Measurements from ENCODE around the gene TTC31.

Gene TTC31

GRCh38 chr2:74498500-74499266 is 15.8 kb downstream of the TTC31 start:
- DNase-seq (ENCODE audit: low spot score in 2 of 2): no peak
- Mint-ChIP-seq H3K27me3 (peaks cover 30% of the 10 kb centered on the region), H3K4me3 (peak overlapping the region; percentile 81), H3K9me3 (no peaks in the 10 kb centered on the region), H3K36me3 (ENCODE audit: insufficient read depth) (peaks cover 12% of the 10 kb centered on the region), H3K27ac (ENCODE audit: low read depth) (peak overlapping the region; percentile 79), H3K4me1 (peaks cover 37% of the 10 kb centered on the region)
- ATAC-seq (replicated peaks; ENCODE audit: extremely low read depth, poor library complexity, severe bottlenecking): peak; percentile 41

GRCh38 chr2:74499267-74499939 is 16.5 kb downstream of the TTC31 start, which contains the start of gene LBX2:
TSS of gene LBX2 (minus strand) at chr2:74499603. CDS start at chr2:74499537, 66 bp downstream.
- Mint-ChIP-seq H3K9me3 (no peaks in the 10 kb centered on the region), H3K36me3 (ENCODE audit: insufficient read depth) (peaks cover 7% of the 10 kb centered on the region), H3K27ac (ENCODE audit: low read depth) (peak within 1 kb of the TSS; percentile 79), H3K4me1 (peaks cover 43% of the 10 kb centered on the region), H3K4me3 (peak within 1 kb of the TSS; percentile 81), H3K27me3 (peaks cover 37% of the 10 kb centered on the region)
- DNase-seq (ENCODE audit: low spot score in 2 of 2): no peak
- ATAC-seq (replicated peaks; ENCODE audit: extremely low read depth, poor library complexity, severe bottlenecking): no peak

GRCh38 chr2:74499940-74500577 is 17.2 kb downstream of the TTC31 start:
- ATAC-seq (replicated peaks; ENCODE audit: extremely low read depth, poor library complexity, severe bottlenecking): no peak
- Mint-ChIP-seq H3K36me3 (ENCODE audit: insufficient read depth) (peaks cover 9% of the 10 kb centered on the region), H3K9me3 (no peaks in the 10 kb centered on the region), H3K27ac (ENCODE audit: low read depth) (no peak overlapping the region), H3K27me3 (peaks cover 40% of the 10 kb centered on the region), H3K4me1 (peaks cover 50% of the 10 kb centered on the region), H3K4me3 (no peak overlapping the region)
- DNase-seq (ENCODE audit: low spot score in 2 of 2): no peak

- no peak overlapping the region for H3K4me3 Mint-ChIP-seq
- H3K27me3 Mint-ChIP-seq: peaks cover 40% of the 10 kb centered on the region
- ATAC-seq (replicated peaks; ENCODE audit: extremely low read depth, poor library complexity, severe bottlenecking) (no peak), DNase-seq (ENCODE audit: low spot score in 2 of 2) (no peak)
- H3K4me1 Mint-ChIP-seq: peaks cover 53% of the 10 kb centered on the region
- H3K36me3 Mint-ChIP-seq (ENCODE audit: insufficient read depth): peaks cover 10% of the 10 kb centered on the region
- no peaks in the 10 kb centered on the region for H3K9me3 Mint-ChIP-seq
- H3K27ac Mint-ChIP-seq (ENCODE audit: low read depth): no peak overlapping the region
Observed at GRCh38 chr2:74500578-74500946, 17.7 kb downstream of the TTC31 start.

- Mint-ChIP-seq H3K4me1 (peaks cover 55% of the 10 kb centered on the region), H3K36me3 (ENCODE audit: insufficient read depth) (peaks cover 15% of the 10 kb centered on the region), H3K9me3 (no peaks in the 10 kb centered on the region), H3K27ac (ENCODE audit: low read depth) (no peak overlapping the region), H3K4me3 (peak overlapping the region; percentile 44), H3K27me3 (peaks cover 40% of the 10 kb centered on the region)
- no peak for DNase-seq (ENCODE audit: low spot score in 2 of 2)
- no peak for ATAC-seq (replicated peaks; ENCODE audit: extremely low read depth, poor library complexity, severe bottlenecking)
Observed at GRCh38 chr2:74501335-74502071, 18.6 kb downstream of the TTC31 start.

GRCh38 chr2:74502147-74502719 is 19.4 kb downstream of the TTC31 start:
- no peaks in the 10 kb centered on the region for H3K9me3 Mint-ChIP-seq
- DNase-seq (ENCODE audit: low spot score in 2 of 2) (no peak), ATAC-seq (replicated peaks; ENCODE audit: extremely low read depth, poor library complexity, severe bottlenecking) (no peak)
- peaks cover 40% of the 10 kb centered on the region for H3K27me3 Mint-ChIP-seq
- H3K27ac Mint-ChIP-seq (ENCODE audit: low read depth): no peak overlapping the region
- peaks cover 62% of the 10 kb centered on the region for H3K4me1 Mint-ChIP-seq
- peak overlapping the region; percentile 44 for H3K4me3 Mint-ChIP-seq
- H3K36me3 Mint-ChIP-seq (ENCODE audit: insufficient read depth): peaks cover 22% of the 10 kb centered on the region

GRCh38 chr2:74502720-74503505 is 20.0 kb downstream of the TTC31 start:
- Mint-ChIP-seq H3K9me3 (no peaks in the 10 kb centered on the region), H3K4me3 (peak overlapping the region; percentile 44), H3K27ac (ENCODE audit: low read depth) (no peak overlapping the region), H3K36me3 (ENCODE audit: insufficient read depth) (peaks cover 26% of the 10 kb centered on the region), H3K4me1 (peaks cover 66% of the 10 kb centered on the region), H3K27me3 (peaks cover 39% of the 10 kb centered on the region)
- ATAC-seq (replicated peaks; ENCODE audit: extremely low read depth, poor library complexity, severe bottlenecking) (no peak), DNase-seq (ENCODE audit: low spot score in 2 of 2) (peak in 1 of 2 donors; percentile 35)

GRCh38 chr2:74503506-74504475 is 20.9 kb downstream of the TTC31 start:
- Mint-ChIP-seq H3K4me1 (peaks cover 66% of the 10 kb centered on the region), H3K27me3 (peaks cover 31% of the 10 kb centered on the region), H3K9me3 (no peaks in the 10 kb centered on the region), H3K36me3 (ENCODE audit: insufficient read depth) (peaks cover 26% of the 10 kb centered on the region), H3K4me3 (peak overlapping the region; percentile 44), H3K27ac (ENCODE audit: low read depth) (peak overlapping the region; percentile 16)
- no peak for DNase-seq (ENCODE audit: low spot score in 2 of 2)
- no peak for ATAC-seq (replicated peaks; ENCODE audit: extremely low read depth, poor library complexity, severe bottlenecking)

GRCh38 chr2:74504591-74504990 is 21.7 kb downstream of the TTC31 start:
- Mint-ChIP-seq H3K4me3 (peak overlapping the region; percentile 44), H3K27me3 (peaks cover 25% of the 10 kb centered on the region), H3K36me3 (ENCODE audit: insufficient read depth) (peaks cover 26% of the 10 kb centered on the region), H3K4me1 (peaks cover 61% of the 10 kb centered on the region), H3K27ac (ENCODE audit: low read depth) (peak overlapping the region; percentile 16), H3K9me3 (no peaks in the 10 kb centered on the region)
- DNase-seq (ENCODE audit: low spot score in 2 of 2) (no peak), ATAC-seq (replicated peaks; ENCODE audit: extremely low read depth, poor library complexity, severe bottlenecking) (no peak)

GRCh38 chr2:74505448-74506246 is 22.8 kb downstream of the TTC31 start:
- H3K27ac Mint-ChIP-seq (ENCODE audit: low read depth): no peak overlapping the region
- peaks cover 61% of the 10 kb centered on the region for H3K4me1 Mint-ChIP-seq
- DNase-seq (ENCODE audit: low spot score in 2 of 2): no peak
- H3K27me3 Mint-ChIP-seq: peaks cover 31% of the 10 kb centered on the region
- H3K9me3 Mint-ChIP-seq: no peaks in the 10 kb centered on the region
- ATAC-seq (replicated peaks; ENCODE audit: extremely low read depth, poor library complexity, severe bottlenecking): no peak
- H3K36me3 Mint-ChIP-seq (ENCODE audit: insufficient read depth): peaks cover 26% of the 10 kb centered on the region
- H3K4me3 Mint-ChIP-seq: no peak overlapping the region

Measured in central memory CD8-positive, alpha-beta T cell (primary cell).